GM12878 (cell line): Measurements from ENCODE around the gene ZNF239. TPM values are rescaled to one million over a fixed set of nuclear protein-coding genes. Genes with fewer than 3 reads are reported as not detected.
A peak's percentile ranks its signal among the peaks of the same experiment; 100 is the strongest.

Experiments
- ASH2L ChIP-seq: fragments of 300-600, 200-600 bp; sonication (generic); IDR thresholded peaks from 2 replicates; pipeline ENCODE4 v1.6.1; 2017; ENCODE audit warnings: low read depth, mild to moderate bottlenecking, borderline replicate concordance
- ATF2 ChIP-seq: IDR thresholded peaks from 2 replicates; pipeline ENCODE4 v1.6.1; 2012; ENCODE audit warnings: low read length, inconsistent platforms
- GABPA ChIP-seq: IDR thresholded peaks from 2 replicates; pipeline ENCODE4 v1.6.1; 2014; ENCODE audit warnings: antibody characterized with exemption, low read depth, mild to moderate bottlenecking, inconsistent platforms
- HDAC2 ChIP-seq: fragments of 200-600 bp; sonication (generic); IDR thresholded peaks from 2 replicates; pipeline ENCODE4 v1.6.1; 2017
- MXI1 ChIP-seq: fragments of 150-350 bp; IDR thresholded peaks from 2 replicates; pipeline ENCODE4 v1.6.1; 2011; ENCODE audit warnings: low read depth, mild to moderate bottlenecking, inconsistent platforms, low read length, improper control_type of control experiment
- POLR2AphosphoS2 ChIP-seq: IDR thresholded peaks from 2 replicates; pipeline ENCODE4 v1.6.1; 2011; ENCODE audit warnings: low read depth, mild to moderate bottlenecking, low read length, improper control_type of control experiment, moderate library complexity
- SKIL ChIP-seq: fragments of 450-650 bp; IDR thresholded peaks from 2 replicates; pipeline ENCODE4 v1.6.1; 2017; ENCODE audit warnings: mild to moderate bottlenecking, low read depth, inconsistent platforms; ENCODE audit not compliant: poor library complexity, severe bottlenecking
- SMAD5 ChIP-seq: IDR thresholded peaks from 2 replicates; pipeline ENCODE4 v1.6.1; 2016; ENCODE audit warnings: antibody characterized with exemption, low read depth
- SMARCA5 ChIP-seq: fragments of 450-650 bp; IDR thresholded peaks from 2 replicates; pipeline ENCODE4 v1.6.1; 2017; ENCODE audit warnings: mild to moderate bottlenecking
- SMC3 ChIP-seq: IDR thresholded peaks from 2 replicates; pipeline ENCODE4 v1.6.1; 2011; ENCODE audit warnings: low read length, improper control_type of control experiment, borderline replicate concordance
- ZSCAN29 ChIP-seq: fragments of 450-650 bp; IDR thresholded peaks from 2 replicates; pipeline ENCODE4 v1.6.1; 2017; ENCODE audit warnings: mild to moderate bottlenecking, moderate library complexity
- polyA plus RNA-seq, 11 experiments: library from polyadenylated mRNA; depleted of rRNA in 4 of 11; unstranded in 6 of 11; stranded (reverse) in 5 of 11; fragments of >200 nt; fragmentation: Nextera tagmentation in 4 of 11; fragmentation: Illumina TruSeq in 1 of 11; extraction: Ambion mirVana in 4 of 11; extraction: Trizol in 1 of 11; gene quantifications; 1 replicate in 1 of 11; 2 replicates in 10 of 11; pipeline versions ENCODE4 v1.2.1 to v1.2.3, GENCODE V29; 2011 to 2016; ENCODE audit warnings: inconsistent platforms in 2 of 11, missing spikeins in 2 of 11, low read depth in 1 of 11
- total RNA-seq, 4 experiments: library from RNA; depleted of rRNA in 3 of 4; stranded (reverse); fragments of >200 nt in 3 of 4; fragmentation: Illumina TruSeq in 1 of 4; extraction: Trizol in 1 of 4; gene quantifications; 2 replicates each; pipeline versions ENCODE4 v1.2.1 to v1.2.3, GENCODE V29; 2013 to 2021
- TF ChIP-seq, protein P1 (sequence below): fragments of 450-650 bp; IDR thresholded peaks from 2 replicates; pipeline ENCODE4 v1.6.1; 2016; ENCODE audit warnings: mild to moderate bottlenecking, moderate library complexity, borderline replicate concordance

Gene ZNF239
- total and polyA plus RNA-seq, 10 of the 15 experiments (the other 5 are each of a cell fraction or from before 2014, with no cell fraction given), result 0.12 to 0.75 (median 0.43) TPM

DNA sequence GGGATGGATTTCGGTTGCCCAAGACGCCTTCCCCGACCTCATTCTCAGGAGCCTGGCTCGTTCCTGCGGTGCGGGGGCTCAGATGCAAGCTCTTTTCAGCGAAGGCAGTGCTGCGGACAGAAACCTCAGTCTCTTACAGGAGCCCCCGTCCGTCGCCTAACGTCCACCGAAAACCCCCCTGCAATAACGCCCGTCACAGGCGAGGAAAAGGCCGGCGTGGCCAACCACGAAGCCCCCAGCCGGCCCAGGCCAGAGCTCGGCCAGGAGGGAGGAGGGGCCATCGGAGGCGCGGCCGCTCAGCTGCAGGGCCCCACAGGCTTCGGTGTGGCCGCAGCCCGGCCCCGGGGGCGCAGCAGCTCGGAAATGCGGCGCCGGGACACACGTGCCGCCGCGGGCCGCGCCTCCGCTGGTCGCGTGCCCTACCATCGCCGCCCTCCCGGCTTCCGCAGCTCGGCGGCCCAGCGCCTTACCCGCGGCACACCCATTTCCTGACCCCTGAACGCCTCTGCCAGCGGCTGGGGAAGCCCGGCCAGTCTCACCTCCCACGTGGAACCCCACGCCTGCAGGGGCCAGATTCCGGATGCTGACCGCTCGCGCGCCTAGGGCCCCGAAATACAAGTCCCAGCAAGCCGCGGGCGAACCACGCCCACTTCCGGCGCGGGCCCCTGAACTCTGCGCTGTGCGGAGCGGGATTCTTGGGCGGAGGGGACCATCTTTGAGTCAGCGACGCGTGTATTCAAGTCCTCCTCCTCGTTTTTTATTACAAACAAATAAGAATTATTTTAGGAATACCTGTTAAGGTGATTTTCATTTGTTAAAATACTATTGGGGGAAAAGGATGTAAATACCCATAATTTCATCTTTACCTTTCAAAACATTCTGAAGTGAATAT is at the start of gene ZNF239 (continued):
- TF ChIP-seq GABPA (peak; percentile 83), MXI1 (peak; percentile 36; the same call in 1 of the 2 replicates), SMARCA5 (no peak), SMAD5 (no peak), SMC3 (no peak), ATF2 (no peak), ASH2L (no peak), ZSCAN29 (no peak), HDAC2 (no peak), SKIL (no peak), POLR2AphosphoS2 (no peak)
- TF ChIP-seq, protein P1, sequence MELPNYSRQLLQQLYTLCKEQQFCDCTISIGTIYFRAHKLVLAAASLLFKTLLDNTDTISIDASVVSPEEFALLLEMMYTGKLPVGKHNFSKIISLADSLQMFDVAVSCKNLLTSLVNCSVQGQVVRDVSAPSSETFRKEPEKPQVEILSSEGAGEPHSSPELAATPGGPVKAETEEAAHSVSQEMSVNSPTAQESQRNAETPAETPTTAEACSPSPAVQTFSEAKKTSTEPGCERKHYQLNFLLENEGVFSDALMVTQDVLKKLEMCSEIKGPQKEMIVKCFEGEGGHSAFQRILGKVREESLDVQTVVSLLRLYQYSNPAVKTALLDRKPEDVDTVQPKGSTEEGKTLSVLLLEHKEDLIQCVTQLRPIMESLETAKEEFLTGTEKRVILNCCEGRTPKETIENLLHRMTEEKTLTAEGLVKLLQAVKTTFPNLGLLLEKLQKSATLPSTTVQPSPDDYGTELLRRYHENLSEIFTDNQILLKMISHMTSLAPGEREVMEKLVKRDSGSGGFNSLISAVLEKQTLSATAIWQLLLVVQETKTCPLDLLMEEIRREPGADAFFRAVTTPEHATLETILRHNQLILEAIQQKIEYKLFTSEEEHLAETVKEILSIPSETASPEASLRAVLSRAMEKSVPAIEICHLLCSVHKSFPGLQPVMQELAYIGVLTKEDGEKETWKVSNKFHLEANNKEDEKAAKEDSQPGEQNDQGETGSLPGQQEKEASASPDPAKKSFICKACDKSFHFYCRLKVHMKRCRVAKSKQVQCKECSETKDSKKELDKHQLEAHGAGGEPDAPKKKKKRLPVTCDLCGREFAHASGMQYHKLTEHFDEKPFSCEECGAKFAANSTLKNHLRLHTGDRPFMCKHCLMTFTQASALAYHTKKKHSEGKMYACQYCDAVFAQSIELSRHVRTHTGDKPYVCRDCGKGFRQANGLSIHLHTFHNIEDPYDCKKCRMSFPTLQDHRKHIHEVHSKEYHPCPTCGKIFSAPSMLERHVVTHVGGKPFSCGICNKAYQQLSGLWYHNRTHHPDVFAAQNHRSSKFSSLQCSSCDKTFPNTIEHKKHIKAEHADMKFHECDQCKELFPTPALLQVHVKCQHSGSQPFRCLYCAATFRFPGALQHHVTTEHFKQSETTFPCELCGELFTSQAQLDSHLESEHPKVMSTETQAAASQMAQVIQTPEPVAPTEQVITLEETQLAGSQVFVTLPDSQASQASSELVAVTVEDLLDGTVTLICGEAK, result peak; percentile 73
